T-helper 2 cell treated with Interferon-gamma antibody and Interleukin-4, amounts not matched to agents 100 ng/mL and 5 ng/mL, for 36 hours (primary cell): ENCODE results near the gene AKIRIN2. TPM values are rescaled to one million over a fixed set of nuclear protein-coding genes. Genes with fewer than 3 reads are reported as not detected.
"Not testable (repeated sequence)": the region's sequence is repeated elsewhere in the genome, so short reads cannot be mapped to it uniquely, and the experiment has no call there.

ENCODE experiments used
- intact Hi-C: fragments of 100-400 bp; cut with micrococcal nuclease; formaldehyde crosslinking; loops from one replicate; pipeline ENCODE4 v1.15.1; 2023
- total RNA-seq: library from RNA; stranded (reverse); gene quantifications from 2 replicates; pipeline ENCODE4 v1.2.3, GENCODE V29; 2022

The AKIRIN2 gene
- total RNA-seq, 1 donor from 2014 or later = 37.7 TPM

- intact Hi-C loops = no loop called here
Observed at GRCh38 chr6:87690441-87690840, 11.6 kb downstream of the AKIRIN2 start.

GRCh38 chr6:87687893-87688292, 14.1 kb downstream of the AKIRIN2 start:
- intact Hi-C loops = not testable (repeated sequence)

GRCh38 chr6:87687296-87687695, 14.7 kb downstream of the AKIRIN2 start:
- intact Hi-C loops = no loop called here

- intact Hi-C loops = not testable (repeated sequence)
Observed at GRCh38 chr6:87686636-87687205, 15.3 kb downstream of the AKIRIN2 start.

GRCh38 chr6:87684895-87685654, 17.0 kb downstream of the AKIRIN2 start:
- intact Hi-C loops = no loop called here

- intact Hi-C loops = no loop called here
Observed at GRCh38 chr6:87683890-87684289, 18.1 kb downstream of the AKIRIN2 start.

GRCh38 chr6:87682310-87682709, 19.7 kb downstream of the AKIRIN2 start:
- intact Hi-C loops = no loop called here

- intact Hi-C loops = no loop called here
Observed at GRCh38 chr6:87675004-87675681, 26.9 kb downstream of the AKIRIN2 start.

- intact Hi-C loops = no loop called here
Observed at GRCh38 chr6:87674290-87674689, 27.7 kb downstream of the AKIRIN2 start.

GRCh38 chr6:87673237-87673636, 28.8 kb downstream of the AKIRIN2 start:
- intact Hi-C loops = no loop called here

GRCh38 chr6:87672641-87673040, 29.4 kb downstream of the AKIRIN2 start:
- intact Hi-C loops = no loop called here

- intact Hi-C loops = no loop called here
Observed at GRCh38 chr6:87671555-87672029, 30.4 kb downstream of the AKIRIN2 start.

GRCh38 chr6:87670707-87671106, 31.3 kb downstream of the AKIRIN2 start:
- intact Hi-C loops = no loop called here

- intact Hi-C loops = no loop called here
Observed at GRCh38 chr6:87669051-87669450, 33.0 kb downstream of the AKIRIN2 start.

GRCh38 chr6:87668013-87668412, 34.0 kb downstream of the AKIRIN2 start:
- intact Hi-C loops = no loop called here

- intact Hi-C loops = no loop called here
Observed at GRCh38 chr6:87667032-87667431, 35.0 kb downstream of the AKIRIN2 start.

GRCh38 chr6:87664921-87665485, 37.0 kb downstream of the AKIRIN2 start:
- intact Hi-C loops = no loop called here

GRCh38 chr6:87663434-87663833, 38.6 kb downstream of the AKIRIN2 start:
- intact Hi-C loops = no loop called here

- intact Hi-C loops = no loop called here
Observed at GRCh38 chr6:87661503-87661902, 40.5 kb downstream of the AKIRIN2 start.

- intact Hi-C loops = no loop called here
Observed at GRCh38 chr6:87661016-87661415, 41.0 kb downstream of the AKIRIN2 start.

GRCh38 chr6:87660226-87660911, 41.7 kb downstream of the AKIRIN2 start:
- intact Hi-C loops = no loop called here
